Upper lobe of left lung (tissue), 6 donors: Measurements from ENCODE around the gene NDEL1. TPM values are rescaled to one million over a fixed set of nuclear protein-coding genes. Genes with fewer than 3 reads are reported as not detected.

ENCODE experiments used
- ATAC-seq, 2 donors: fragments of 200-7000 bp; cut with Tn5 transposase; one replicate each; pipeline ENCODE4 v1.9.1; 2022; ENCODE audit warnings: mild to moderate bottlenecking in 2 of 2, moderate library complexity in 2 of 2; ENCODE audit not compliant: low FRiP score in 2 of 2
- DNase-seq, 2 donors: peaks; one replicate each; pipeline ENCODE4 v3.0.0-alpha.2; 2019 to 2020
- H3K27ac ChIP-seq, 4 donors: fragments of 200-600 bp; sonication (generic); one replicate each; pipeline ENCODE4 v1.5.1; 2016 to 2019
- H3K27me3 ChIP-seq, 4 donors: fragments of 200-600 bp; sonication (generic); one replicate each; pipeline ENCODE4 v1.5.1; 2017 to 2019
- H3K36me3 ChIP-seq, 4 donors: fragments of 200-600 bp; sonication (generic); one replicate each; pipeline ENCODE4 v1.5.1; 2016 to 2019
- H3K4me1 ChIP-seq, 4 donors: fragments of 200-600 bp; sonication (generic); one replicate each; pipeline ENCODE4 v1.5.1; 2018 to 2019
- H3K4me3 ChIP-seq, 4 donors: fragments of 200-600 bp; sonication (generic); one replicate each; pipeline ENCODE4 v1.5.1; 2017 to 2019; ENCODE audit warnings: mild to moderate bottlenecking in 2 of 4, moderate library complexity in 1 of 4
- H3K9me3 ChIP-seq, 4 donors: fragments of 200-600 bp; sonication (generic); one replicate each; pipeline ENCODE4 v1.5.1; 2018 to 2019
- CTCF ChIP-seq, 6 experiments: fragments of 450-650 bp in 4 of 6; fragments of 200-600 bp in 2 of 6; sonication (generic) in 2 of 6; IDR thresholded peaks; one replicate each; pipeline ENCODE4 v1.5.1; 2016 to 2019; ENCODE audit warnings: antibody characterized with exemption in 6 of 6
- EP300 ChIP-seq, 4 donors: sonication (generic); formaldehyde crosslinking; IDR thresholded peaks; one replicate each; pipeline ENCODE4 v1.5.1; 2017; ENCODE audit warnings: antibody characterized with exemption in 4 of 4, control low read depth in 2 of 4
- POLR2A ChIP-seq, 4 donors: fragments of 450-650 bp; IDR thresholded peaks; one replicate each; pipeline ENCODE4 v1.5.1; 2016 to 2017; ENCODE audit warnings: antibody characterized with exemption in 4 of 4, mild to moderate bottlenecking in 2 of 4
- POLR2AphosphoS5 ChIP-seq, 2 donors: sonication (generic); formaldehyde crosslinking; IDR thresholded peaks; one replicate each; pipeline ENCODE4 v1.5.1; 2017; ENCODE audit warnings: antibody characterized with exemption in 2 of 2
- WGBS, 2 donors: methylation state at CpG; one replicate each; pipeline ENCODE4 v1.1.5; 2017 to 2018; 5-methylcytosine and 5-hydroxymethylcytosine counted together
- total RNA-seq, 6 donors: library from RNA; depleted of rRNA in 4 of 6; stranded (reverse); fragments of >200 nt in 4 of 6; gene quantifications; one replicate each; pipeline versions ENCODE4 v1.1.0 to v1.2.1, GENCODE V29; 2016 to 2021
- donor health status: DM: no; HTN: no; CAD: no; lungs with moderate emphysema.
- donor health status: DM: no; HTN: yes; CAD: no; lungs with severe emphysema.

NDEL1 gene
- total RNA-seq, 6 donors from 2014 or later, result 62.3 to 138 (median 85.4) TPM

DNA sequence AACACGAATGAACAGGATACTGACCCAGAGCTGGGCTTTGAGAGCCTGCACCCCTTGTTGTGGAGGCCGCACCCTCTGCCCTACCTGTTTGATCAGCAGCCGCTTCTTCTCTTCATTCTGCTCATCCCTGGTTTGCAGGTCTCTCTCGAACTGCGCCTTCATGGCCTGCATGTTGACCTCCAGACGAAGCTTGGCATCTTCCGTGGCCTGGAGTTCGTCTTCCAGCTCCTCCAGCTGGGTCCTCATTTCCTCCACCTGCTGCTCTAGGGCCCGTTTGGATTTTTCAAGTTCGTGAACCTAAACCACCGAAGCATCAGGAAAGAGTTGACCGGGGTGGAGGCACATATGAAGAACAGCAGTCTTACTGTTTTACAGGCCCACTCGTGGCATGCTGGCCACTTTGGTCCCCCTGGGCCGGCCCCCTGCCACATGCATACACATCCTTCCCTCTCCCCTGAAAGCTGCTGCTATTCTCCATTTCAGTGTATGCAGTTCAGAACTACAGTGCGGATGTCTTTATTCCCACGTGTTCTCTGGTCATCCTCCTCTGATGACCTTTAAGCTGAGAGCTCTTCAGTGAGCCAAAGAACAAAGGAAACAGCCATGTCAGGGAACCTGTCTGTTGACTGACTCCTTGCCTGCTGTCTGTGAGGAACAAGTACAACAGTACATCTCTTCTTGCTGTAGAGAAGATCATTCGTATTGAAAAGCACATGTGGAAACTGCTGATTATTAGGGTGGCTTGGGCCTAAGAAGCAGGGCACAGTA is 54.8 kb downstream of the NDEL1 start:
- no peak for DNase-seq
- Histone ChIP-seq H3K27me3 (no peaks in the 10 kb centered on the region), H3K4me3 (no peak overlapping the region), H3K36me3 (peaks cover 3 to 71% (median 28%) of the 10 kb centered on the region in 4 donors), H3K27ac (no peak overlapping the region), H3K9me3 (no peaks in the 10 kb centered on the region), H3K4me1 (no peaks in the 10 kb centered on the region)
- TF ChIP-seq EP300 (IDR thresholded peaks at IDR 0.05) (no peak), POLR2AphosphoS5 (IDR thresholded peaks at IDR 0.05) (no peak), POLR2A (IDR thresholded peaks at IDR 0.05) (no peak), CTCF (IDR thresholded peaks at IDR 0.05) (no peak)
- WGBS, 2 donors, result 91 to 94% methylated on average over 17 of the region's 17 CpGs
- no peak for ATAC-seq

- no peak for ATAC-seq
- H3K27ac ChIP-seq, result no peak overlapping the region
- H3K4me3 ChIP-seq, result no peak overlapping the region
- WGBS, 2 donors, result 97 to 99% methylated on average over 15 to 17 of the region's 17 CpGs
- TF ChIP-seq CTCF (IDR thresholded peaks at IDR 0.05) (no peak), EP300 (IDR thresholded peaks at IDR 0.05) (no peak), POLR2A (IDR thresholded peaks at IDR 0.05) (no peak)
- no peak for DNase-seq
- no peaks in the 10 kb centered on the region for H3K4me1 ChIP-seq
- H3K36me3 ChIP-seq, result peaks cover 3 to 69% (median 28%) of the 10 kb centered on the region in 4 donors
- no peaks in the 10 kb centered on the region for H3K27me3 ChIP-seq
- H3K9me3 ChIP-seq, result no peaks in the 10 kb centered on the region
Observed at GRCh38 chr17:8492121-8492520, 56.4 kb downstream of the NDEL1 start.

GRCh38 chr17:8494021-8494420 is 58.3 kb downstream of the NDEL1 start:
- Histone ChIP-seq H3K27ac (no peak overlapping the region), H3K9me3 (no peaks in the 10 kb centered on the region), H3K27me3 (no peaks in the 10 kb centered on the region), H3K36me3 (peaks cover 3 to 56% (median 22%) of the 10 kb centered on the region in 4 donors), H3K4me3 (no peak overlapping the region), H3K4me1 (no peaks in the 10 kb centered on the region)
- TF ChIP-seq CTCF (IDR thresholded peaks at IDR 0.05) (no peak), EP300 (IDR thresholded peaks at IDR 0.05) (no peak), POLR2AphosphoS5 (IDR thresholded peaks at IDR 0.05) (no peak), POLR2A (IDR thresholded peaks at IDR 0.05) (no peak)
- WGBS, 2 donors, result 76 to 80% methylated on average over 12 of the region's 12 CpGs
- DNase-seq (no peak), ATAC-seq (no peak)

GRCh38 chr17:8494506-8495111 is 58.9 kb downstream of the NDEL1 start:
- Histone ChIP-seq H3K27me3 (no peaks in the 10 kb centered on the region), H3K36me3 (peaks cover 3 to 62% (median 22%) of the 10 kb centered on the region in 4 donors), H3K27ac (no peak overlapping the region), H3K9me3 (no peaks in the 10 kb centered on the region), H3K4me3 (no peak overlapping the region), H3K4me1 (no peaks in the 10 kb centered on the region)
- WGBS, 2 donors, result 83 to 90% methylated on average over 8 of the region's 8 CpGs
- TF ChIP-seq CTCF (IDR thresholded peaks at IDR 0.05) (no peak), POLR2A (IDR thresholded peaks at IDR 0.05) (no peak), EP300 (IDR thresholded peaks at IDR 0.05) (no peak), POLR2AphosphoS5 (IDR thresholded peaks at IDR 0.05) (no peak)
- DNase-seq (no peak), ATAC-seq (no peak)
